ENCODE results near the gene RNF208. TPM values are rescaled to one million over a fixed set of nuclear protein-coding genes. Genes with fewer than 3 reads are reported as not detected.

RNF208 gene
- polyA plus RNA-seq, 1 donor (not counting 4 experiments of a cell fraction or from before 2014, with no cell fraction given), result not detected

GRCh38 chr9:137218754-137219271 lies 3.2 kb downstream of the RNF208 start:
- Histone ChIP-seq H3K9me1 (ENCODE audit: control insufficient read depth, extremely low read depth, insufficient read depth, low read length) (no peaks in the 10 kb centered on the region), H4K20me1 (ENCODE audit: control insufficient read depth, extremely low read depth, insufficient read depth, low read length) (no peaks in the 10 kb centered on the region), H3K9me3 (ENCODE audit: control insufficient read depth, low read depth, low read length) (no peaks in the 10 kb centered on the region), H3K4me2 (ENCODE audit: control insufficient read depth, extremely low read depth, insufficient read depth, low read depth, low read length) (no peak overlapping the region), H3K36me3 (ENCODE audit: control insufficient read depth in 2 of 2, extremely low read depth in 1 of 2, insufficient read depth in 2 of 2, low read length in 2 of 2) (peaks cover 3 to 12% of the 10 kb centered on the region in 2 experiments), H2AFZ (ENCODE audit: control insufficient read depth, low read length) (no peak overlapping the region), H3K27me3 (ENCODE audit: control insufficient read depth, extremely low read depth, insufficient read depth, low read length) (no peaks in the 10 kb centered on the region), H3K27ac (ENCODE audit: control insufficient read depth, insufficient read depth, low read length) (no peak overlapping the region), H3K79me2 (ENCODE audit: control insufficient read depth, insufficient read depth, low read length) (no peaks in the 10 kb centered on the region), H3K4me3 (ENCODE audit: control insufficient read depth in 2 of 3, extremely low read depth in 1 of 3, insufficient read depth in 2 of 3, low read depth in 1 of 3, low read length in 3 of 3) (no peak overlapping the region), H3K9ac (ENCODE audit: control insufficient read depth, extremely low read depth, insufficient read depth, low read length) (no peak overlapping the region), H3K4me1 (ENCODE audit: control insufficient read depth, extremely low read depth, insufficient read depth, low read length) (peaks cover 27% of the 10 kb centered on the region)
- DNase-seq (ENCODE audit: low read depth, low spot score) (no peak), FAIRE-seq (no peak)
- no peak for TF ChIP-seq CTCF (optimal IDR thresholded peaks at IDR 0.05 in 1 of 3, IDR thresholded peaks at IDR 0.05 in 1 of 3, conservative IDR thresholded peaks at IDR 0.05 in 1 of 3; ENCODE audit: extremely low read depth in 1 of 3, insufficient read depth in 2 of 3, low read length in 3 of 3)
- no peak for TF ChIP-seq EZH2 (IDR thresholded peaks at IDR 0.05; ENCODE audit: low read length)
- dilution Hi-C loops (cut with MboI; ENCODE audit: extremely low pct_ligation_motif_present, low sequenced_read_pairs), result no loop called here

- H3K4me2 ChIP-seq (ENCODE audit: control insufficient read depth, extremely low read depth, insufficient read depth, low read depth, low read length), result peak overlapping the region; percentile 79
- H2AFZ ChIP-seq (ENCODE audit: control insufficient read depth, low read length), result no peak overlapping the region
- DNase-seq (ENCODE audit: low read depth, low spot score) (no peak), FAIRE-seq (no peak)
- no peaks in the 10 kb centered on the region for H3K27me3 ChIP-seq (ENCODE audit: control insufficient read depth, extremely low read depth, insufficient read depth, low read length)
- H3K9ac ChIP-seq (ENCODE audit: control insufficient read depth, extremely low read depth, insufficient read depth, low read length), result no peak overlapping the region
- H3K4me3 ChIP-seq (ENCODE audit: control insufficient read depth in 2 of 3, extremely low read depth in 1 of 3, insufficient read depth in 2 of 3, low read depth in 1 of 3, low read length in 3 of 3), result no peak overlapping the region
- H3K79me2 ChIP-seq (ENCODE audit: control insufficient read depth, insufficient read depth, low read length), result no peaks in the 10 kb centered on the region
- H3K9me1 ChIP-seq (ENCODE audit: control insufficient read depth, extremely low read depth, insufficient read depth, low read length), result no peaks in the 10 kb centered on the region
- dilution Hi-C loops (cut with MboI; ENCODE audit: extremely low pct_ligation_motif_present, low sequenced_read_pairs), result no loop called here
- no peaks in the 10 kb centered on the region for H3K9me3 ChIP-seq (ENCODE audit: control insufficient read depth, low read depth, low read length)
- no peak overlapping the region for H3K27ac ChIP-seq (ENCODE audit: control insufficient read depth, insufficient read depth, low read length)
- peaks cover 26% of the 10 kb centered on the region for H3K4me1 ChIP-seq (ENCODE audit: control insufficient read depth, extremely low read depth, insufficient read depth, low read length)
- TF ChIP-seq CTCF (optimal IDR thresholded peaks at IDR 0.05 in 1 of 3, IDR thresholded peaks at IDR 0.05 in 1 of 3, conservative IDR thresholded peaks at IDR 0.05 in 1 of 3; ENCODE audit: extremely low read depth in 1 of 3, insufficient read depth in 2 of 3, low read length in 3 of 3), result no peak
- no peak for TF ChIP-seq EZH2 (IDR thresholded peaks at IDR 0.05; ENCODE audit: low read length)
- no peaks in the 10 kb centered on the region for H4K20me1 ChIP-seq (ENCODE audit: control insufficient read depth, extremely low read depth, insufficient read depth, low read length)
- H3K36me3 ChIP-seq (ENCODE audit: control insufficient read depth in 2 of 2, extremely low read depth in 1 of 2, insufficient read depth in 2 of 2, low read length in 2 of 2), result peaks cover 3 to 13% of the 10 kb centered on the region in 2 experiments
Observed at GRCh38 chr9:137218212-137218753, 3.8 kb downstream of the RNF208 start.
